KOPT-K1 (cell line): ENCODE data around the gene UNG.
"Not testable (repeated sequence)": the region's sequence is repeated elsewhere in the genome, so short reads cannot be mapped to it uniquely, and the experiment has no call there.

Experiments
- H3K27ac ChIP-seq: fragments of 200-600 bp; sonication (generic); 2 replicates; pipeline ENCODE4 v1.5.1; 2016; ENCODE audit warnings: antibody characterized with exemption, mild to moderate bottlenecking, low read depth, low read length; ENCODE audit not compliant: poor library complexity, severe bottlenecking
- H3K36me3 ChIP-seq: fragments of 200-600 bp; sonication (generic); 2 replicates; pipeline ENCODE4 v1.5.1; 2017; ENCODE audit warnings: antibody characterized with exemption, mild to moderate bottlenecking, low read length, moderate library complexity; ENCODE audit not compliant: insufficient read depth
- H3K9me3 ChIP-seq: fragments of 200-600 bp; sonication (generic); 2 replicates; pipeline ENCODE4 v1.5.1; 2017; ENCODE audit warnings: antibody characterized with exemption, low read length, mild to moderate bottlenecking; ENCODE audit not compliant: insufficient read depth, poor library complexity, severe bottlenecking

Gene UNG

GRCh38 chr12:109124878-109125648 lies 27.7 kb downstream of the UNG start:
- Histone ChIP-seq H3K36me3 (no peaks in the 10 kb centered on the region), H3K27ac (no peak overlapping the region), H3K9me3 (no peaks in the 10 kb centered on the region)

DNA sequence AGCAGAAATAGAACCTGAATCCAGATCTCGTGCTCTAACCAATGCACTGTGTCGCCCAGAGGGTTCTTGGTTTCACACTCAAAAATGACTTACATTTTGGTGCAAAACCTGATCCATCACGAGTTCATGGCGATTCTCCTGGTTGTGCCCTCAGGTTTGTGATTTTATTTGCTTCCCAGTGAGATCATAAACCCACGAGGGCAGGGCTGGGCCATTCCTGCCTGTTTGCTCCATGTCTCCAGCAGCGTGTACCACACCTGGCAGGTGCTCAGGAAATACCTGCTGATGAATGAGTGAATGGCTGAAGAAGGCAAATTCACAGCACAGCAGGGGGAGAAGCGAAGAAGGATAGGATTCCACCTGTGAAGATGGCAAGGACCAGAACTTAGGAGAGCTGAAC lies 28.4 kb downstream of the UNG start:
- Histone ChIP-seq H3K36me3 (no peaks in the 10 kb centered on the region), H3K27ac (no peak overlapping the region), H3K9me3 (no peaks in the 10 kb centered on the region)

DNA sequence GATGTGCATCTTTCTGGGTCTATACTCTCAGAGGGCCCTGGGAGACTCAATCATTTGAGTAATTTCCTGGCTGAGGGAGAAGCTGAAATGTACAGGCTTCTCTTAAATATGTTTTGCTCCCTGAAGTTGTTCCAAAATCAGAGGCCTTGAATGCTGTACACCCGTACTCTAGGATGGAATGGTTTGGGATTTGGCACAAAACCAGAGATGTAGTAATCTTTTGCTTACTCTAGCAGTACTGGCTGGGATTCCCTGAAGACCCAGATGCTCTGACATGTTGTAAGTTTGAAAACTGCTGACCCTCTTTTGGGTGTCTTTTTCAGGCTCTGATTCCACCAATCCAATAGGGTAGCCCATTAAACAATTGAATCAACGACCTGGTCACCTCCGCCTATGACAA lies 29.4 kb downstream of the UNG start:
- no peak overlapping the region for H3K27ac ChIP-seq
- no peaks in the 10 kb centered on the region for H3K36me3 ChIP-seq
- H3K9me3 ChIP-seq, result no peaks in the 10 kb centered on the region

GRCh38 chr12:109127533-109128242 lies 30.3 kb downstream of the UNG start:
- no peaks in the 10 kb centered on the region for H3K36me3 ChIP-seq
- no peaks in the 10 kb centered on the region for H3K9me3 ChIP-seq
- no peak overlapping the region for H3K27ac ChIP-seq

- Histone ChIP-seq H3K27ac (no peak overlapping the region), H3K9me3 (no peaks in the 10 kb centered on the region), H3K36me3 (no peaks in the 10 kb centered on the region)
Measured at GRCh38 chr12:109130297-109131153, 33.1 kb downstream of the UNG start.

DNA sequence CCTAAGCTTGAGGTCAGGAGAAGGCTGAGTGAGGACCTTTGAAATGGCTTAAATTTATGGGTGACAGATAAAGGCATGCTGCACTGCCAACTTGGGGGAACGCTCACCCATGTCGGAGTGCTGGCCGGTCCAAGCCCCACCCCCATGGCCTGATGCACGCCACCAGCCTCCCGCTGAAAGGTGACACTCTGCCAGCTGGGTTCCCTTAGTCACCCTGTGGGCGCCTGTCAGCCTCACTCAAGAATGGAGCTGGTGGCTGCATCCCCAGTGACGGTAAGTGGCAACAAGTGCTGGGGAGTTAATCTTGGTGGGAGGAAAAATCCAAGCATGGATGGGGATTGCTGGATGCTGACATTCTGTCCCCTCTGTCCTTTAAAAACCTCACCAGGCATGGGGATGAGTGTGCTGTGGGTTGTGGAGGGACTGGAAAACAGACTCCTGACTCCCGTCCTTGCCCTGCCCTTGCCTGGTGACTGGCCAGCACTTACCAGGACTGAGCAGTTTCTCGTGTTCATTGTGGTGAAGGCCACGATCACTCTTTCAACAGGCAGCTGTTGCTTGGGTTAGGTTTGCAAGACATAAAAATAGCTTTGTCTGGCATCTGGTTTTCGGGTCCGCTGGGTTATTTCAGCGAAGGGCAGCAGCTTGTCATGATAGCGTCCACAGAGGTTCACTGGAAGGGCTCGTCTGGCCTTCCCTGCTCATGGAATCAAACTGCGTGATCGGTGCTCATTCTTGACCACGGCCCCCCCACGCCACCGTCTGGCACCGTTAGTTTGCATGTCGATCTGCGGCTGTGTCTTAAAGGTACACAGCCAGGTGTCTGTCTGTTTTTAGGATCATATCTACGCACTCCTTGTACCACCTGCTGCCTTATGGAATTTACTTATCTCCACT lies 34.0 kb downstream of the UNG start:
- Histone ChIP-seq H3K9me3 (peaks cover 7% of the 10 kb centered on the region), H3K27ac (no peak overlapping the region), H3K36me3 (no peaks in the 10 kb centered on the region)

- peaks cover 7% of the 10 kb centered on the region for H3K9me3 ChIP-seq
- H3K36me3 ChIP-seq, result no peaks in the 10 kb centered on the region
- H3K27ac ChIP-seq, result no peak overlapping the region
Measured at GRCh38 chr12:109134186-109134917, 37.0 kb downstream of the UNG start.

DNA sequence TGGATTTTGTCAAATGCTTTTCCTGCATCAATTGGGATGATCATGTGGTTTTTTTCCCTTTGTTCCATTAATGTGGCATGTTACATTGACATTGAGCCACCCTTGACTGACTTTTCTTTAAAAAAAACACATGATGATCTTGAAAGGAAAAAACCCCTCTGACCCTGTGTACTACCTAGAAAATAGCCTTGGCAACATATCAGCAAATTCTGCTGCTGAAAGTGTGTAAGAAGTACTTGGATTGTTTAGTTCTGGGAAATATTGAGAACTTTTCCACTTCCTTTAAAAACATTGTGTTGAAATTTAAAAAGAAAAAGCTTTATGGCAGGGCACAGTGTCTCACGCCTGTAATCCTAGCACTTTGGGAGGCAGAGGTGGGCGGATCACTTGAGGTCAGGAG lies 39.7 kb downstream of the UNG start:
- Histone ChIP-seq H3K9me3 (peaks cover 7% of the 10 kb centered on the region), H3K36me3 (no peaks in the 10 kb centered on the region), H3K27ac (no peak overlapping the region)

GRCh38 chr12:109139360-109139759 lies 42.0 kb downstream of the UNG start:
- Histone ChIP-seq H3K27ac (no peak overlapping the region), H3K9me3 (peaks cover 7% of the 10 kb centered on the region), H3K36me3 (no peaks in the 10 kb centered on the region)

DNA sequence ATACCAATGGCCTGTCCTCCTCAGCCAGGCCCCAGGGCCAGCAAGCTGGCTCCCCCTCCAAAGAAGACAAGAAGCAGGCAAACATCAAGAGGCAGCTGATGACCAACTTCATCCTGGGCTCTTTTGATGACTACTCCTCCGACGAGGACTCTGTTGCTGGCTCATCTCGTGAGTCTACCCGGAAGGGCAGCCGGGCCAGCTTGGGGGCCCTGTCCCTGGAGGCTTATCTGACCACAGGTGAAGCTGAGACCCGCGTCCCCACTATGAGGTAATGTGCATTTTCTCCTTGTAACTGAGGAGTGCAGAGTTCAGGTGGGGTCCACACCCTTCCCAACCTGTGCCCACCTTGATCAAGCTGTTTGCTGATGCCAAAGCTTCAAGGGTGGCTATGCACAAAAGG lies 42.4 kb downstream of the UNG start:
- Histone ChIP-seq H3K27ac (no peak overlapping the region), H3K36me3 (no peaks in the 10 kb centered on the region), H3K9me3 (peaks cover 7% of the 10 kb centered on the region)

DNA sequence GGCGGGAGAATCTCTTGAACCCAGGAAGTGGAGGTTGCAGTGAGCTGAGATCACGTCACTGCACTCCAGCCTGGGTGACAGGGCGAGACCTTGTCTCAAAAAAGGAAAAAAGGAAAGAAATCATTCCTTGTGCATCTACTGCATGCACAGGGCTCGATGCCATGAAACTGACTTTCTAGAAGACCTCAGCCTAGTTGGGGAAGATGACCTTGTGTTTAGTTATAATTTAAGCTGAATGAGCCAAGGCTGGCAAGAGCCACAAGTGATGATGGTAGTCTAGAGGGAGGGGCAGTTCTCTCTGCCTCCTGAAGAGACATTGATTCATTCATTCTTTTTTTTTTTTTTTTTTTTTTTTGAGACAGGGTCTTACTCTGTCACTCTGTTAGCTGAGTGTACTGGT lies 43.2 kb downstream of the UNG start:
- Histone ChIP-seq H3K36me3 (no peaks in the 10 kb centered on the region), H3K27ac (no peak overlapping the region), H3K9me3 (peaks cover 7% of the 10 kb centered on the region)

- Histone ChIP-seq H3K36me3 (no peaks in the 10 kb centered on the region), H3K9me3 (no peaks in the 10 kb centered on the region), H3K27ac (no peak overlapping the region)
Measured at GRCh38 chr12:109144224-109144623, 46.8 kb downstream of the UNG start.

- not testable (repeated sequence) for H3K27ac ChIP-seq, H3K36me3 ChIP-seq, H3K9me3 ChIP-seq
Measured at GRCh38 chr12:109147126-109147525, 49.7 kb downstream of the UNG start.

DNA sequence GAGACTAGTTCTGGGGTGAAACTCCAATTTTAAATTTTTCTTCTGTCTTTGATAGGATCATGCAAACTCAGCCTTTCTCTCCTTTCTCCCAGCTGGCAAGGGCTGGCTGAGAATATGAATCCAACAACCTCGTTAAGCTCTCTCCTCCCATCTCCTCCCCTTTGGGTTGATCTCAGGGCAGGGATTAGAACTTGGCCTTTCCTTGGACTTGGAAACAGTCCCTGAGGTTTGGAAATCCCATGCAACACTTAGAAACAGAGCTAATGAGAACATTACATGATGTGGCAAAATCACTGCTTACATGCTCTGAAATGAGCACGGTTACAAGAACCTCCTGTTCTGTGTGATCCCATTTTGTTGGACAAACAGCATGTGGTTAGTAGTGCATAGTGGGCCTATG lies 50.6 kb downstream of the UNG start:
- H3K9me3 ChIP-seq, result no peaks in the 10 kb centered on the region
- no peaks in the 10 kb centered on the region for H3K36me3 ChIP-seq
- no peak overlapping the region for H3K27ac ChIP-seq
